SK-N-SH (cell line): ENCODE data around the gene COL23A1. TPM values are rescaled to one million over a fixed set of nuclear protein-coding genes. Genes with fewer than 3 reads are reported as not detected.

ENCODE experiments used
- CTCF ChIA-PET: fragments of 300-600, 350-600 bp; formaldehyde crosslinking; extraction: SDS; loops from one replicate; lab custom pipeline; 2021; lab: Yijun Ruan, JAX
- POLR2A ChIA-PET: fragments of 350-600 bp; sonication (Branson Sonifier 250); formaldehyde crosslinking; extraction: SDS; loops from one replicate; lab custom pipeline; 2020; ENCODE audit warnings: antibody characterized with exemption, inconsistent platforms; lab: Yijun Ruan, JAX
- DNase-seq: peaks from one replicate; pipeline ENCODE4 v3.0.0; 2012
- H2AFZ ChIP-seq: fragments of 200-600 bp; sonication (generic); 2 replicates; pipeline ENCODE4 v1.8.1; 2016; ENCODE audit warnings: antibody characterized with exemption, mild to moderate bottlenecking, low read depth
- H3F3A ChIP-seq: fragments of 200-600 bp; sonication (generic); replicated peaks from 2 replicates; pipeline ENCODE3; 2016; ENCODE audit warnings: antibody characterized with exemption, mild to moderate bottlenecking; ENCODE audit not compliant: insufficient read depth
- H3K27ac ChIP-seq, 2 experiments: fragments of 200-500 bp in 1 of 2; fragments of 200-600 bp in 1 of 2; sonication (Bioruptor generic) in 1 of 2; sonication (generic), shearing (Covaris generic) in 1 of 2; 2 replicates each; pipeline versions ENCODE4 v1.5.1 to v1.6.1; 2014 to 2016; ENCODE audit warnings: low read depth in 2 of 2, inconsistent platforms in 1 of 2, low read length in 1 of 2, mild to moderate bottlenecking in 1 of 2, mixed read lengths in 1 of 2
- H3K27me3 ChIP-seq: fragments of 200-600 bp; sonication (generic), shearing (Covaris generic); 2 replicates; pipeline ENCODE4 v1.6.1; 2016; ENCODE audit warnings: mixed run types; ENCODE audit not compliant: insufficient read depth
- H3K36me3 ChIP-seq, 2 experiments: fragments of 200-500 bp in 1 of 2; fragments of 200-600 bp in 1 of 2; sonication (Bioruptor generic) in 1 of 2; sonication (generic) in 1 of 2; replicated peaks in 1 of 2; 2 replicates each; pipeline versions ENCODE3 to v1.5.1; 2014 to 2016; ENCODE audit warnings: low read length in 1 of 2, mild to moderate bottlenecking in 1 of 2; ENCODE audit not compliant: insufficient read depth in 2 of 2, control insufficient read depth in 1 of 2
- H3K4me1 ChIP-seq, 2 experiments: fragments of 200-500 bp in 1 of 2; fragments of 200-600 bp in 1 of 2; sonication (Bioruptor generic) in 1 of 2; sonication (generic), shearing (Covaris generic) in 1 of 2; 2 replicates each; pipeline versions ENCODE4 v1.5.1 to v1.6.1; 2014 to 2016; ENCODE audit warnings: low read depth in 1 of 2, low read length in 1 of 2, mixed run types in 1 of 2; ENCODE audit not compliant: insufficient read depth in 2 of 2, control insufficient read depth in 1 of 2
- H3K4me2 ChIP-seq: fragments of 200-600 bp; sonication (generic), shearing (Covaris generic); 2 replicates; pipeline ENCODE4 v1.6.1; 2017; ENCODE audit warnings: mixed run types
- H3K4me3 ChIP-seq, 2 experiments: fragments of 200-500 bp in 1 of 2; fragments of 200-600 bp in 1 of 2; sonication (Bioruptor generic) in 1 of 2; sonication (generic), shearing (Covaris generic) in 1 of 2; 2 replicates each; pipeline versions ENCODE4 v1.5.1 to v1.8.1; 2014 to 2016; ENCODE audit warnings: low read depth in 2 of 2, inconsistent platforms in 1 of 2, low read length in 1 of 2, mild to moderate bottlenecking in 1 of 2, mixed read lengths in 1 of 2, moderate library complexity in 1 of 2
- H3K79me2 ChIP-seq: fragments of 200-600 bp; sonication (generic); 2 replicates; pipeline ENCODE4 v1.8.1; 2017; ENCODE audit warnings: mild to moderate bottlenecking; ENCODE audit not compliant: insufficient read depth
- H3K9ac ChIP-seq: fragments of 200-600 bp; sonication (generic); 2 replicates; pipeline ENCODE4 v1.6.1; 2017; ENCODE audit warnings: mixed run types
- H3K9me2 ChIP-seq: fragments of 200-600 bp; sonication (generic); 2 replicates; pipeline ENCODE4 v1.6.1; 2017; ENCODE audit warnings: mixed run types
- H3K9me3 ChIP-seq: fragments of 200-600 bp; sonication (generic); 2 replicates; pipeline ENCODE4 v1.6.1; 2017; ENCODE audit warnings: mixed run types, mild to moderate bottlenecking, moderate library complexity
- H4K20me1 ChIP-seq: fragments of 200-600 bp; sonication (generic); 2 replicates; pipeline ENCODE4 v1.6.1; 2017; ENCODE audit warnings: mild to moderate bottlenecking, mixed run types; ENCODE audit not compliant: insufficient read depth
- CHD2 ChIP-seq: fragments of 150-350 bp; IDR thresholded peaks from 2 replicates; pipeline ENCODE4 v1.6.1; 2018; ENCODE audit warnings: low read length; ENCODE audit not compliant: partially characterized antibody
- CTCF ChIP-seq: fragments of 200-600 bp; sonication (generic); IDR thresholded peaks from 2 replicates; pipeline ENCODE4 v1.6.1; 2017; ENCODE audit warnings: antibody characterized with exemption, mild to moderate bottlenecking, moderate library complexity
- ELF1 ChIP-seq: IDR thresholded peaks from 2 replicates; pipeline ENCODE4 v1.4.0; 2012
- EZH2phosphoT487 ChIP-seq: fragments of 200-600 bp; sonication (generic); IDR thresholded peaks from 2 replicates; pipeline ENCODE4 v1.6.1; 2017; ENCODE audit warnings: low read depth, mixed run types, mild to moderate bottlenecking, antibody characterized with exemption, moderate library complexity, borderline replicate concordance
- FOSL2 ChIP-seq: IDR thresholded peaks from 2 replicates; pipeline ENCODE4 v1.4.0; 2012; ENCODE audit warnings: low read depth, mild to moderate bottlenecking, moderate library complexity, borderline replicate concordance
- JUND ChIP-seq: IDR thresholded peaks from 2 replicates; pipeline ENCODE4 v1.4.0; 2012
- MEF2A ChIP-seq: IDR thresholded peaks from 2 replicates; pipeline ENCODE4 v1.4.0; 2012; ENCODE audit warnings: low read depth, borderline replicate concordance
- MXI1 ChIP-seq: IDR thresholded peaks from 2 replicates; pipeline ENCODE4 v1.6.1; 2012; ENCODE audit warnings: mild to moderate bottlenecking, low read depth, low read length, improper control_type of control experiment
- RAD21 ChIP-seq: IDR thresholded peaks from 2 replicates; pipeline ENCODE4 v1.6.1; 2012; ENCODE audit warnings: mild to moderate bottlenecking, low read length
- RXRA ChIP-seq: IDR thresholded peaks from 2 replicates; pipeline ENCODE4 v1.4.0; 2012; ENCODE audit warnings: low read depth, mild to moderate bottlenecking, borderline replicate concordance
- SIN3A ChIP-seq: IDR thresholded peaks from 2 replicates; pipeline ENCODE4 v1.6.1; 2012; ENCODE audit warnings: low read depth, mild to moderate bottlenecking, low read length, moderate library complexity, borderline replicate concordance
- SMC3 ChIP-seq: IDR thresholded peaks from 2 replicates; pipeline ENCODE4 v1.6.1; 2012; ENCODE audit warnings: low read depth, low read length, improper control_type of control experiment
- TAF1 ChIP-seq: IDR thresholded peaks from 2 replicates; pipeline ENCODE4 v1.6.1; 2012; ENCODE audit warnings: low read depth, mild to moderate bottlenecking, low read length, moderate library complexity, borderline replicate concordance
- TCF12 ChIP-seq: IDR thresholded peaks from 2 replicates; pipeline ENCODE4 v1.4.0; 2012
- TEAD4 ChIP-seq: IDR thresholded peaks from 2 replicates; pipeline ENCODE4 v1.4.0; 2012; ENCODE audit warnings: mild to moderate bottlenecking, borderline replicate concordance; ENCODE audit not compliant: insufficient read depth
- USF2 ChIP-seq: fragments of 150-350 bp; IDR thresholded peaks from 2 replicates; pipeline ENCODE4 v1.6.1; 2017; ENCODE audit warnings: antibody characterized with exemption, low read length, low read depth, borderline replicate concordance
- ZBTB33 ChIP-seq: IDR thresholded peaks from 2 replicates; pipeline ENCODE4 v1.4.0; 2012; ENCODE audit warnings: low read depth, borderline replicate concordance
- WGBS: methylation state at CpG from one replicate; pipeline ENCODE4 v1.1.6; 2017; ENCODE audit warnings: low lambda C conversion rate; 5-methylcytosine and 5-hydroxymethylcytosine counted together
- polyA plus RNA-seq, 3 experiments: library from polyadenylated mRNA; depleted of rRNA; stranded (reverse); fragments of >200 nt; gene quantifications; 2 replicates each; pipeline ENCODE4 v1.2.3, GENCODE V29; 2012

Gene COL23A1
- polyA plus RNA-seq, 1 of the 3 experiments (the other 2 are of a cell fraction): 0.10 TPM

- ChIA-PET CTCF (interaction anchor here (0.6 to 12.2 kb wide), 4 partner anchors 12 to 353 kb away, joined by 3 to 147 read pairs (median 24); partner anchors contain the start of gene COL23A1), POLR2A (interaction anchor here (0.7 kb wide), 1 partner anchor 351 kb away, joined by 3 read pairs; no protein-coding TSS in a partner anchor)
- 72% methylated on average over 6 of the region's 17 CpGs for WGBS
- Histone ChIP-seq H3K4me2 (no peak overlapping the region), H3K4me3 (no peak overlapping the region), H3K9ac (no peak overlapping the region), H2AFZ (no peak overlapping the region), H3K9me2 (no peaks in the 10 kb centered on the region), H3K27me3 (no peaks in the 10 kb centered on the region), H3K36me3 (no peaks in the 10 kb centered on the region), H4K20me1 (no peaks in the 10 kb centered on the region), H3K27ac (peak overlapping the region in 1 of 2 experiments; percentile 72; a peak in 1 of 4 replicates), H3K79me2 (no peaks in the 10 kb centered on the region), H3K9me3 (no peaks in the 10 kb centered on the region), H3F3A (peaks cover under 1% of the 10 kb centered on the region), H3K4me1 (peaks cover 0 to 35% of the 10 kb centered on the region in 2 experiments; a peak in 1 of 4 replicates)
- TF ChIP-seq CTCF: no peak
- no peak for DNase-seq
Observed at GRCh38 chr5:178238711-178239592, 351.2 kb downstream of the COL23A1 start.

- peaks cover 0 to 35% of the 10 kb centered on the region in 2 experiments; a peak in 1 of 4 replicates for H3K4me1 ChIP-seq
- no peaks in the 10 kb centered on the region for H3K79me2 ChIP-seq
- no peak for TF ChIP-seq CTCF
- TF ChIP-seq TEAD4: no peak
- no peak for TF ChIP-seq FOSL2
- no peak for TF ChIP-seq MEF2A
- TF ChIP-seq JUND: no peak
- no peak for TF ChIP-seq USF2
- TF ChIP-seq MXI1: no peak
- no peak for TF ChIP-seq RXRA
- no peak for TF ChIP-seq SIN3A
- no peak for TF ChIP-seq ZBTB33
- no peak for TF ChIP-seq RAD21
- no peak for TF ChIP-seq ELF1
- TF ChIP-seq CHD2: no peak
- no peak for TF ChIP-seq SMC3
- no peak for TF ChIP-seq EZH2phosphoT487
- no peak for TF ChIP-seq TAF1
- TF ChIP-seq TCF12: no peak
- no peak overlapping the region for H3K9ac ChIP-seq
- no peak overlapping the region for H2AFZ ChIP-seq
- no peaks in the 10 kb centered on the region for H3K36me3 ChIP-seq
- no peak overlapping the region for H3K4me2 ChIP-seq
- H3K27me3 ChIP-seq: no peaks in the 10 kb centered on the region
- no peaks in the 10 kb centered on the region for H4K20me1 ChIP-seq
- 83% methylated on average over 6 of the region's 6 CpGs for WGBS
- H3K4me3 ChIP-seq: no peak overlapping the region
- no peak for DNase-seq
- H3K9me3 ChIP-seq: no peaks in the 10 kb centered on the region
- CTCF ChIA-PET: interaction anchor here (0.6 to 12.2 kb wide), 7 partner anchors 9 to 354 kb away, joined by 3 to 147 read pairs (median 3); partner anchors contain the start of gene COL23A1
- no peaks in the 10 kb centered on the region for H3K9me2 ChIP-seq
- POLR2A ChIA-PET: interaction anchor here (0.7 kb wide), 1 partner anchor 351 kb away, joined by 3 read pairs; no protein-coding TSS in a partner anchor
- peaks cover 7% of the 10 kb centered on the region for H3F3A ChIP-seq
- H3K27ac ChIP-seq: peak overlapping the region in 1 of 2 experiments; percentile 67; a peak in 1 of 4 replicates
Observed at GRCh38 chr5:178238313-178238635, 351.9 kb downstream of the COL23A1 start.
